NB4 (cell line): ENCODE measurements around the gene PCCB.
"Not testable (repeated sequence)": the region's sequence is repeated elsewhere in the genome, so short reads cannot be mapped to it uniquely, and the experiment has no call there.

Experiments used
- POLR2A ChIP-seq: IDR thresholded peaks from 2 replicates; pipeline ENCODE4 v1.6.1; 2011; ENCODE audit warnings: mild to moderate bottlenecking; ENCODE audit not compliant: insufficient read length; ENCODE audit errors: extremely low read depth
- TF ChIP-seq, protein P1 (sequence below): IDR thresholded peaks from one replicate; pipeline ENCODE4 v1.5.1; 2012; ENCODE audit warnings: low read depth, low read length
- TF ChIP-seq, protein P2 (sequence below): IDR thresholded peaks from 2 replicates; pipeline ENCODE4 v1.6.1; 2011; ENCODE audit warnings: low read depth, low read length

GRCh38 chr3:136334726-136335125 lies 84.6 kb downstream of the PCCB start:
- TF ChIP-seq, protein P1, sequence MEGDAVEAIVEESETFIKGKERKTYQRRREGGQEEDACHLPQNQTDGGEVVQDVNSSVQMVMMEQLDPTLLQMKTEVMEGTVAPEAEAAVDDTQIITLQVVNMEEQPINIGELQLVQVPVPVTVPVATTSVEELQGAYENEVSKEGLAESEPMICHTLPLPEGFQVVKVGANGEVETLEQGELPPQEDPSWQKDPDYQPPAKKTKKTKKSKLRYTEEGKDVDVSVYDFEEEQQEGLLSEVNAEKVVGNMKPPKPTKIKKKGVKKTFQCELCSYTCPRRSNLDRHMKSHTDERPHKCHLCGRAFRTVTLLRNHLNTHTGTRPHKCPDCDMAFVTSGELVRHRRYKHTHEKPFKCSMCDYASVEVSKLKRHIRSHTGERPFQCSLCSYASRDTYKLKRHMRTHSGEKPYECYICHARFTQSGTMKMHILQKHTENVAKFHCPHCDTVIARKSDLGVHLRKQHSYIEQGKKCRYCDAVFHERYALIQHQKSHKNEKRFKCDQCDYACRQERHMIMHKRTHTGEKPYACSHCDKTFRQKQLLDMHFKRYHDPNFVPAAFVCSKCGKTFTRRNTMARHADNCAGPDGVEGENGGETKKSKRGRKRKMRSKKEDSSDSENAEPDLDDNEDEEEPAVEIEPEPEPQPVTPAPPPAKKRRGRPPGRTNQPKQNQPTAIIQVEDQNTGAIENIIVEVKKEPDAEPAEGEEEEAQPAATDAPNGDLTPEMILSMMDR = not testable (repeated sequence)
- TF ChIP-seq, protein P2, sequence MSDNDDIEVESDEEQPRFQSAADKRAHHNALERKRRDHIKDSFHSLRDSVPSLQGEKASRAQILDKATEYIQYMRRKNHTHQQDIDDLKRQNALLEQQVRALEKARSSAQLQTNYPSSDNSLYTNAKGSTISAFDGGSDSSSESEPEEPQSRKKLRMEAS = not testable (repeated sequence)
- not testable (repeated sequence) for TF ChIP-seq POLR2A
